ENCODE data around the gene SUCLG2.

DNA sequence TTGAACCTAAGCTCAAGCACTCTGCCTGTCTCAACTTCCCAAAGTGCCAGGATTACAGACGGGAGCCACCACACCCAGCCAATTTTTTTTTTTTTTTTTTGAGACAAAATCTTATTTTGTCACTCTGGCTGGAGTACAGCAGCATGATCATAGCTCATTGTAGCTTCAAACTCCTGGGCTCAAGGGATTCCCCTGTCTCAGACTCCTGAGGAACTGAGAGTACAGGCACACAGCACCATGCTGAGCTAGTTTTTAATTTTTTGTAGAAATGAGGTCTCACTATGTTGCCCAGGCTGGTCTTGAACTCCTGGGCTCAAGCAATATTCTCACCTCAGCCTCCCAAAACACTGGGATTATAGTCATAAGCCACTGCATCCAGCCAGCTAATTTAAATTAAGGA is 36.8 kb upstream of the SUCLG2 start:
- no peak for TF ChIP-seq GATA1 (IDR thresholded peaks at IDR 0.05; ENCODE audit: low read depth, low read length)
- no peak for TF ChIP-seq POLR2A (IDR thresholded peaks at IDR 0.05; ENCODE audit: low read length)

Measured in erythroblast (primary cell).